NCI-H510A (cell line): ENCODE measurements around the gene EXOSC9.
"Not testable (repeated sequence)": the region's sequence is repeated elsewhere in the genome, so short reads cannot be mapped to it uniquely, and the experiment has no call there.

ENCODE experiments used
- DNase-seq: peaks from one replicate; lab custom pipeline; 2025; lab: John Stamatoyannopoulos, UW

Gene EXOSC9, protein sequence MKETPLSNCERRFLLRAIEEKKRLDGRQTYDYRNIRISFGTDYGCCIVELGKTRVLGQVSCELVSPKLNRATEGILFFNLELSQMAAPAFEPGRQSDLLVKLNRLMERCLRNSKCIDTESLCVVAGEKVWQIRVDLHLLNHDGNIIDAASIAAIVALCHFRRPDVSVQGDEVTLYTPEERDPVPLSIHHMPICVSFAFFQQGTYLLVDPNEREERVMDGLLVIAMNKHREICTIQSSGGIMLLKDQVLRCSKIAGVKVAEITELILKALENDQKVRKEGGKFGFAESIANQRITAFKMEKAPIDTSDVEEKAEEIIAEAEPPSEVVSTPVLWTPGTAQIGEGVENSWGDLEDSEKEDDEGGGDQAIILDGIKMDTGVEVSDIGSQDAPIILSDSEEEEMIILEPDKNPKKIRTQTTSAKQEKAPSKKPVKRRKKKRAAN

DNA sequence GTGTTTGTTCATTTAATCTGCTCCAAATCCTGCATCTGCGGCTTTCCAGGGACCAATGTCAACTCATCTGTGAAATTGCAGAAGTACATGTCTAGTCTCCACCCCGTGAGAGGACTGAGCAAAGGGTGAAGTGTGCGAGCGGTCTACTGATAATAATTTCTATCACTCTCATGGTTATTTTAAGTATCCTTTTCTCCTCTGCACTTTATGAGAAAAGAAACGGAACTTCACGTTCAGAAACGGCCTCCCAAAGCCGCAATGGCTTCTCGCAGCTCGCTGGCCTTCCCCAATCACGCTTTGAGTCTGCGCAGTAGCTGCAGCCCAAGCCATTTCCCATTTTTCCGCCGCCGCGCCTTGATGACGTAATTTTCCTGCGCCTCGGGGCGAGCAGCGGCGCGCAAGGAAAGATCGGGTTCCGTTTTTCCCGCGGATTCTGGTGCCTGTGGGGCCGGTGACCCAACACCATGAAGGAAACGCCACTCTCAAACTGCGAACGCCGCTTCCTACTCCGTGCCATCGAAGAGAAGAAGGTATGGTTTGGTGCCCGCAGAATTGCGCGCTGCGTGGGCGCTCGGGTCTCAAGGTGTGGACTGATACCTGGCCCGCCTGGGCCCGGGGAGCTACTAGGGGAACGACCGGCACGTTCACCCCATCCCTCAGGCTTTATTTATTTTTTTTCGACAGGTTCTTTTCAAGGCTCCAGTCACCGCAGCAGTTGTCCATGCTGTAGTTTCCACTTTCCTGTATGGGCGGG, at the start of gene EXOSC9:
EXOSC9 (plus strand) TSS at position 363 of the 754 bp plus-strand sequence; CDS start at position 465, 102 bp downstream.
- DNase-seq = peak; percentile 74

DNA sequence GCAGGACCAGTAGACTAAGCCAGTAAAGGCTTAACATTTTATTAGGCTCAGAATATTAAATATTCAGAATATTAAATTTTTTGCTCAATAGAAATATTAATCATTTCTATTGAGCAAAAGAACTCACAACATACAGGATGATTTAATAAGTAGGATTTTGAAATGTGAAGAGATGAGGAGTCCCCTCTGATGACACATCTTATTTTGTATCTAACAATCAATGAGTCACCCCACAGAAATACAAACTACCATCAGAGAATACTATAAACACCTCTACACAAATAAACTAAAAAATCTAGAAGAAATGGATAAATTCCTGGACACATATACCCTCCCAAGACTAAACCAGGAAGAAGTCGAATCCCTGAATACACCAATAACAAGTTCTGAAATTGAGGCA, 49.0 kb upstream of the EXOSC9 start:
- not testable (repeated sequence) for DNase-seq

DNA sequence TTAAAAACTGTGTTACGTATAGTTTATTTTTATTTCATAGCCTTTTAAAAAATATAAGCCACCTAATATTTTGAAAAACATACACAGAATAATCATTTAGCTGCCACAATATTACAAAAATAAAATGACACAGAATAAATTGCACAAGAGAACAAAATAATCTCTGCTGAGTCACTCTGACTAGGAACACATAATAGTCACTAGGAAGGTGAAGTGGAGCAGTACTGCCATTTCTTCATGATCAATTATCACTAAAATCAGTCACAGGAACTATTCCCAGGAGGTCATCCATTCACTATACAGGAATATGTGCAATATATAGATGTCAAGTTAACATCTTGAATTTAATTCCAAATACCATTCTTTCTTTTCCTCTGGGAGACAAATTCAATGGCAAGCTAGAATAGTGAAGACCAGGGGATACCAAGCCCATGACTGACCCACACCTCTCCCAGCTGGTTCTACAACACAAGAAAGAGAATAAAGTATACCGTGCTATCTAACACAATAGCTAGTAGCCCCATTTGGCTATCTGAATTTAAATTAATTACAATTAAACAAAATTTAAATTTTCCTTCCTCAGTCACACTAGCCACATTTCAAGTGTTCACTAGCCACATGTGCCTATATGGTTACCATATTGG, 42.1 kb upstream of the EXOSC9 start:
- no peak for DNase-seq

DNA sequence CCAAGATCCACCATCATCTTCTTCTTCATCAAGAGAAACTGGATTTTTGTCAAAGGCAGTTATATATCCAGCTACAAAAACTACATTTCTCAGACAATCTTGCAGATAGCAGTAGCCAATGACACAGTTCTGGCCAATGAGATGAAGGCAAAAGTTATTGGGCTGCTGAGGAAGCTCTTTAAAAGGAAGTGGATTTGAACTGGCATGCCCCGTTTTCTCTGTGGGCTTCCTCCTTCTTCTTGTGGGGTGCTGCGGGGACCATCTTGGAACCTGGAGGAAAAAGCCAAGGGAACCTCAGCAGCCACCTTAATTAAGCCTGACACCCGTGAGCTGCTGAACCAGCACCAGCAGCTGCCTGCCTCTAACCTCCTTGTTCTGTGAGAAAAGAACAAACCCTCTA, 40.9 kb upstream of the EXOSC9 start:
- no peak for DNase-seq

DNA sequence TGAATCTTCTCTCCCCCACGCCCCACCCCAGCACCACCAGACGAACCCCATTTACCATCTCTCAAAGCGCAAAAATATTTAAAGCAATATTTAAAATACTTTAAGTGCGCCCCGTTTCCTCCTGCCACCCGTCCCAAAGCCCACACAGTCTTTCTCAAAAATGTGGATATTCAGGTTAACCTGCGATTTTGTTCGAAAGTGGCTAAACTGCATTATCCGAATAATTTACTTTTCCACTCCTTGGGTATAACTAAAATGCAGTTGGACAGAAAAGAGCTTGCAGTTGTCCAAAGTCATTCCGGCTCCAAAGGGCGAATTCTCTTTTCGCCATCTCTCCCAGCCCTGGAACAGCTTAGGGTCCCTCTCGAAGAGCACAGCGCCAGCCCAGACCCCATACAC, 36.8 kb upstream of the EXOSC9 start:
- no peak for DNase-seq

DNA sequence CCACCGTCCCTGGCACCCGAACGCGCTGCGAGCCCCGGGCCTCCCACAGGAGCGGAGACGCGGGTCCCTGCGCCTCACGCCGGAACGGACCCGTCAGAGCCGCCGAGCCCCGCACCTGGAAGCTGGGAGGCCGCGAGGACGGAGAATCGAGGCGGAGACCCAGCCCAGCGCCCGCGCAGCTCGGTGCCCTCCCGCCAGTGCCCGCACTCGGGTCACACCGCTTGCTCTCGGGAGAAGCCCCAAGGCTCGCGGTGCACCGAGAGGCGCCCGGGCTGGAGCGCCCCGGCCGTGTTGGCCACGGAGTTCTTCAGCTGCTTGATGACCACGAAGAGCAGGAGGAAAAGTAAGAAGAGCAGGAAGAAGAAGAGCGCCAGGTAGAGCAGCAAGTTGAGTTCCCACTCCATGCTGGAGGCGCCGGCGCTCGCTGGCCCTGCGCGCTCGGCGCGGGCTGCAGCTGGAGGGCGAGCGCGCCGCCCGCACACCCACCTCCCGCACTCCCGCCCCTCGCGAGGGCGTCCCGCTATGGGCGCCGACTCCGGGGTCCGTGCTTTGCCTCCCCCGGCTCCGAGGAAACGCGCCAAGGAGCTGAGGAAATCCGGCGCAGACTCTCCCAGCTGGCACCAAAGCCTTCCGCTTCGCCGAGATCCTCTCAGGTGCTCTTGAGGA, 36.3 kb upstream of the EXOSC9 start, which contains the start of gene SMIM43:
SMIM43 (minus strand) TSS at position 463 of the 666 bp plus-strand sequence; CDS start at position 404, 59 bp downstream.
- no peak for DNase-seq

DNA sequence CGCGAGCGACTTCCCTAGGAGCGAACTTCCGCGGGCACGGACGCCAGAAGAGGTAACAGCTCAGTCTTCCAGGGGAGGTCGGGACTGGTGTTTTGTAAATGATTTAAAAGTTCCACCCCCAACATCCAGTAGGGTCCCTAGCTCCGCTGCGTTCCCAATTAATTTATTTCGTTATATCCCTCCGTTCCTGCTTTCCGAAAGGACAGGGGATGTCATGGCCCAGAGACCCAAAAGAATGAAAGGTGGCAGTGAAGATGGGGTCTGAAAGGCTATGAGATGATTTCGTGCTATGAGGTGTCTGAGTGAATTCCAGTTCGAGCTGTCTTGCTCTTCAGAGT, 35.8 kb upstream of the EXOSC9 start:
- no peak for DNase-seq

DNA sequence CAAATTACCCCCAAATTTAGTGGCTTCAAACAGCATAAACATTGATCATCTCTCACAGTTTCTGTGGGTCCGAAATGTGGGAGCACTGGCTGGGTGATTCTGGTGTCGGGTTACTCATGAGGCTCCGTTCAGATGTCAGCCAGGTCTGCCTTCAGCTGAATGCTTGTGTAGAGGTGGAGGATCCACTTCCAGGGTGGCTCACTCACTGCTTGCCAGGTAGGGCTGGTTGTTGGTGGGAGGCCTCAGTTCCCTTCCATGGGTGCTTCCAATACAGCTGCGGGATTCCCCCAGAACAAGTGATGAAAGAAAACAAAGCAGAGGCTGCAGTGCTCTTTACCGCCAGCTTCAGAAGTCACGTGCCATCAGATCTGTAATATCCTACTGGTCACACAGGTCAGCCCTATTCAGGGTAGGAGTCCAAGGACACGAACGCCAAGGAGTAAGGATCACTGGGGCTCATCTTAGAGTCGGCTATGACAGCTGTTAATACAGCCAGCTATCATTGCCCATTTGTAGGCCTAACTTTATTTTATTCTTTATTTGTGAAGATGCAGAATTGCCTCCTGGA, 35.1 kb upstream of the EXOSC9 start:
- DNase-seq = no peak

DNA sequence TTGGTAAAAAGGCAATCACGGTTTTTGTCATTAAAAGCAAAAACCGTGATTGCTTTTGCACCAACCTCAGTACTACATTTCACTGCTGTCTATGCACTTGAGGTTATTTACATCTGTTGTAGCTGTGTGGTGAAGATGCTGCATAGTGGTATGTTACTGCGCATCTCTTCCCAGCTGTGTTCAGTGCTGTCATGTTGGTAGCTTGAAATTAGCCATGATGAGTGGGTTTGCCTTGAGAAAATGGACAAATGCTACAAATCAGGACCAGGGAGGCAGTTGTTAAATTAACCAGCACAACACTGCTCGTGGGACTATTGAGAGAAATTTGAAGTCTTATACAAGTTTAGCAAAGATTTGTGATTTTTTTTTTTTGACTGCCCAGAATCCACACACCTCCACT, 34.0 kb upstream of the EXOSC9 start:
- no peak for DNase-seq

DNA sequence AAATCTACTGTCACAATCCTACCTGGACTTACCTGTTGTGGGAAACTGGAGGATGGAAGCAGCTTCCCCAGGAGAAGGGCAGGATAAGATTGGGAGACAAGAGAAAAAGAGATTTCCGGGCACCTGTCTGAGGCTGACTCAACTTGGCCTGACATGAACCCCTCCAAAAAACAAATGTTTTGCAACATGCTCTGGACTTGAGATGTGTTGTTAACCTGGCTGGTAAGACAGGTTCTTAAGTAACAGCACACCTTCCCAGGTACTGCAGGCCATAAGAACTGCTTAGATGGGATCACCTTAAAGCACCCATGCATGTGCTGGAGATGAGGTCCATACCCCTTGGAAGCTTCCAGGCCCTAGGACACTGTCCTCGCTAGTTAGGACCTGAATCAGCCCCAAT, 31.8 kb upstream of the EXOSC9 start:
- DNase-seq = no peak

DNA sequence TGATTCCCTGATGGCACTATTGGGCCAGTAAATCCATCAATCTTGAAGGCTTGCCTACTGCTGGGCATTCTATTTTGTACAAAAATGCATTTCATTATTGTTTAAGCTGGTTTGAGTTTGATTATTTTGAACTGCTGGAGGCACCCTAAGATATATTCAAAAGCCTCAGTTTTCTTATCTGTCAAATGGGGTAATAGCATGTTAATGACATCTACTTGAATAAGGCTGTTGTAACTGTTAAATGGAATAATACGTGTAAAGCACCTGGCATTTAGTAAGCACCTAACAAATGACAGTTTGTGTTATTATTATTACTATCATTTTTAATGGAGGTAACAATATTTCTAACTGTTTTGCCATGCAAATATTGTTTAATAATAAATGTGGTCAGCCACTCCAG, 29.3 kb upstream of the EXOSC9 start:
- DNase-seq = no peak

DNA sequence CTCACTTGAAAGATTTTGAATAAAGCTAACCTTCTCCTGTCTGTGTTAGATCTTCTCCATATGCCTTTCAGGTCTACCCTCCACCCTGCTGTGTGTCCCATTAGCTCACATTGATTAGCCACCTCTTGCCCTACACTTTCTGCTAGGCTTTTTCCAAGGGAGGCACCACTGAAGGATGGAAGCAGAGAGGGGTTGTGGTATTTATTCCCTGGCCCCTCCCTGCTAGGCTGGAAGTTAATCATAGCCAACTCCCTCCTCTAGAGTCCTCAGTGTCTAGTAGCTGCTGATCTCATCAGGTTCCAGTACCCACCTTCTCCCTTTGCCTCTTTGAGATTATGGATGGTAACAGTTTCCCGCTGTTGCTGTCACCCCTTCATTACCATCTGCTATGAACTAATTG, 27.2 kb upstream of the EXOSC9 start:
- DNase-seq = no peak

DNA sequence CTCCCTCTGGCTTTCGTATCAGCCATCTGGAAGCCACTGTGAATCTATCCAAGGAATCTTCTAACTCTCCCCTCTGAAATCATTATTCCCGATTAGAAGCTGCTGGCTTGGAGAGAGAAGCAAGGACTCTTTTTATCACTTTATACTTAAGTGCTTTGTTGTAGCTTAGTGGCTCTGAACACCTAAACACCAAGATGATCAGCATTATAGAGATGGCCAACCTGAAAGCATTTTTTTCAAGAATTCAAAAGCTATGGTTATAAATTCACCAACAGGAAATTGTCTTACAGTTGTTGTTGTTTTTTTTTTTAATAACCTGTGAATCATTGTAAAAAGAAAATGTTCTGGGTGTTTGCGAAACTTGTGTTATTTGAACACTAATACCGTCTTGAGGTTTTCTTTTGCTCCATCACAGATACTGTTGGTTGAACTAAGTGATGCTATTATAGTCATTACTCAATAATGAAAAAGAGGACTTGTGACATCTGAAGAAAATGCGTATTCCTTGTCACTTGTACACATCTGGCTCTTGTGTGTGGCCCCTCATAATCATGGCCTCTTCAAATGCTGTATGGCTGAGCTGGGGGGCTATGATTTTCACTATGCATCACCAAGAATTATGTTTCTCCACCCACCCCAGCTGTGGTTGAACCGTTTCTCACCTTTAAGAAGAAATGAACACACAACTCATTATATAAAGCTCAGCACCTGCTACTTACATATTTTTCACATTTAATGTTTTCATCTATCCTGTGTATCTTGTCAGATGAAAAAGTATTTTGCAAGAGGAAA, 24.3 kb upstream of the EXOSC9 start:
- DNase-seq = no peak

DNA sequence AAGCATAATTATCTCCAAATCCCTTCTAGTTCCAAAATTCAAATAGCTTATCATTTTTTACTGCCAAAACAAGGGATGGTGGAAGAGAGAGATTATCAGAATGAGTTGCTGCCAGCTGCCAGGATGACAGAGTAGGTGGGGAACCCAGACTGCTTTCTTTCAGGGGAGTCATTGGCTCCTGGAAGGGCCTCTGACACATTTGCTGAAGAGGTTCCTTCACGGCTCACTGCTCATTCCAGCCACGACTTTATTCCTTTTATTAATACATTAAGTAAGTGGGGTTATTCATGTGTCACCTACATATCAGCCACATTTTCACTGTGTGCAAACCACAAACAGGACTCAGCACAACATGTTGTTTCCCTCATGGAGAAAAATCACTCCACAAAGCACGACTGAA, 23.5 kb upstream of the EXOSC9 start:
- peak; percentile 7 for DNase-seq

DNA sequence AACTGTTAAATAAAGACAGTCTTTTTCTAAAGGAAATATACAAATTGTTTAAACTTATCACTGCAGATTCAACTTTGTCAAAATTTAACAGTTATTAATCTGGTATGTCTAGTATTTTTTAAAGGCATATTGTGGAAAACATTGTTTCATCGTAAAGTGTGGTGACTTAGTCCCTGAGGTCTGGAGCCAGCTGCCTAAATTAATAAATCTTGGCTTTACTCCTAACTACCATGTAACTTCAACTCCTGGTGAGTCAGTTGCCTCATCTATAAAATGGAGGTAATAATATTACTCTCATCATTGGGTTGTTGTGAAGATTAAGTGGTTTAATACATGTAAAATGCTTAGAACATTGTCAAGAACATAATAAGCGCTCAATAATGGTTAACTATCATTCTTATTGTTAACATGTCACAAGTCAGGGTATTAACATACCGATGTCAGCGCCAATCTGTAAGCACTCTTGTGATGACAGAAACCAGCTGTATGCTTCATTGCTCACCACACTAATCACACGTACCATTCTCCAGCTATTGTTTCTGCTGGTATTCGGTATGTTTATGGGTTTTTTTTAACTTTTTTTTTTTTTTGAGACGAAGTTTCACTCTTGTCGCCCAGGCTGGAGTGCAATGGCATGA, 22.0 kb upstream of the EXOSC9 start:
- DNase-seq = no peak

DNA sequence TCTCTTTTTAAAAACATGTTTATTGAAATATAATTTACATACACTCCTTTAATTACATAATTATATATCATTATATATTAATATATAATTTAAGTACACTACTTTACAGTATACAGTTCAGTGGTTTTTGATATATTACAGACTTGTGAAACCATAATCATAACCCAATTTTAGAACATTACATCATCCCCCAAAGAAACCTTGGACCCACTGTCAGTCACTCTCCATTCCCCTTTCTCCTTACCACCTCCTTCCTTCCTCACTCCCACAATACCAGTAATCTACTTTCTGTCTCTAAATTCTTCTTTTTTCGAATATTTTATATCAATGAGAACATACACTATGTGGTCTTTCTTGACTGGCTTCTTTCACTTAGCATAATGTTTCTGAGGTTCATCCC, 17.9 kb upstream of the EXOSC9 start:
- DNase-seq = no peak

DNA sequence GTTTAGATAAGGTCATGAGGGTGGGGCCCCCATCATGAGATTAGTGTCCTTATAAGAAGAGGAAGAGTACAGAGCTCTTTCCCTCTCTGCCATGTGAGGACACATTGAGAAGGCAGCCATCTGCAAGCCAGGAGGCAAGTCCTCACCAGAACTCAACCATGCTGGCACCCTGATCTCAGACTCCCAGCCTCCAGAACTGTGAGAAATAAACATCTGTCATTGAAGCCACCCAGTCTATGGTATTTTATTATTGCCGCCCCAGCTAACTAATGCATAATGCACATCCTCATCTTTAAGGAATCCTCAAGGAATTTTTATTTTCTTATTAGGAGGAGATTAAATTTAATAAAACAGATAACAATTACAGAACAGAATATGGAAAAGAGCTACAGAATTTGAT, 16.7 kb upstream of the EXOSC9 start:
- DNase-seq = no peak

DNA sequence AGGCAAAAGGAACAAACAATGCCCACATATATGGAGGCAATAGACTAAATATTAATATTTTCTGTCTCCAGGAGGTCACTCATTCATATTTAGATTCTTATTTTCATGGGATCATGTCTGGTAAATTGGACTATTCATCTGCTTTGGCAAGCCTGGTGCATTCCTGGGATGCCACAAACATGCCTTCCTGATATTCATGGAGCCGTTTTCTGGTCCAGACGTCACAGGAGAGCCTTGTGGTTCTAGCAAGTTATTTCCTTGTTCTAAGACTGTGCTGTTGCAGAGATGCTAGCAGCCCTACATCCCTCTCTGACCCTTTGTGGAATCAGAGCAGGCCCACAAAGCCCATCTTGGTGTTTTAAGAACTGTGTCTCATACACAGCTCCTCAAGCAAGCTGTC, 16.1 kb upstream of the EXOSC9 start:
- DNase-seq = no peak

DNA sequence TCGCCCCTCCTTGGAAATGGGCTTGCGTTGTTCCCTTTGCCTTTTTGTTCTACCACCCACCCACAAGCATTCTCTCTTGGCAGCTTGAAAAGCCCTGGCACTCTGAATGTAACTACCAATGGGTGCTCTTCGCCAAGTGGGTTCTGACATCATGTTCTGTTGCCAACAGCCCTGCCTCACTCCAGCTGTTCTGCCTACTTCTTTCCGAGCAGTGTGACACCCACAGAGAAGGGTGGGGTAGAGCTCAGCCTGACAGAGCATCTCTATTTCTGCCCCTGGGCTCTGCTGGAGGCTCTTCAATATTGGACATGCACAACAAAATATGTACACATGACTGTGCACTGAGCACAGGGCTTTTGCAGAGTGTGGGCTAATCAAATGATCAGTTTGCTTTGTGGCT, 15.6 kb upstream of the EXOSC9 start:
- DNase-seq = no peak

DNA sequence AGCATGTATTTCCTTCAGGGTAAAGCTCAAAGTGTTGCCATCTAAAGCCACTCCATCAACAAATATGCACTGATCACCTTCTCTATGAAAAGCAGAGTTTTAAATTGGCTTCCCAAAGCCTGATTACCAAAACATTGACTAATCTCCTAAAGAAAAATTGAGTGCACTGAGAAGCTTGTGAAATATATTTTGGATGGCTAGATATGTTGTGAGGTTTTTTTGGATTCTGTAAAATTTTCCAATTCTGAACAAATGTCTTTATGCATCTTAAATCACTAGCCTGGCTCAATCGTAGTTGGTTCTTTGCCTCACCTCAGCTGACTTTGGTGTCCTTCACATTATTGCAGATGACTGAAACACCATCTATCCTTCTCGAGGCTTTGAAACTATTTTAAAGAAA, 14.9 kb upstream of the EXOSC9 start:
- no peak for DNase-seq

DNA sequence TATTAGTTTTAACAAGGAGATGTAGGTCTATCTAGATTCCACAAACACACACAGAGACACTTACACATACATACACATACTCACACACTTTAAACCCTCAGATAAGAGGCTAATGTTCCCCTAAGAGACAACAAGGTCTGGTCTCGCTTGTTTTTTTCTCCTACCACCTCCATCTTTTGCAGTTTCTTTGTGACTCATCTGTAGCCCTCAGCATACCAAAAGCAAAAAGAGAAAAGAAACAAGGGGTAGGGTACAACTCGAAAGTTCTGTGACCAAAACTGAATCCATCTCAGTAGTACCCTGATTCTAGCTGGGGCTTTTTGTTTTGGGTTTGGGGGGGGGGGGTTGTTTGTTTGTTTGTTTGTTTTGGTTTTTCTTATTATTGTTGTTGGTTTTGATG, 12.2 kb upstream of the EXOSC9 start:
- no peak for DNase-seq
